Gastroesophageal sphincter (tissue), 3 donors: Measurements from ENCODE around the gene ASPM.

Experiments
- CTCF ChIP-seq, 4 experiments: fragments of 200-600 bp in 2 of 4; fragments of 450-650 bp in 2 of 4; sonication (generic) in 1 of 4; IDR thresholded peaks; one replicate each; pipeline ENCODE4 v1.5.1; 2017 to 2019; ENCODE audit warnings: antibody characterized with exemption in 4 of 4, mild to moderate bottlenecking in 2 of 4, moderate library complexity in 2 of 4
- POLR2AphosphoS5 ChIP-seq: sonication (generic); formaldehyde crosslinking; IDR thresholded peaks from one replicate; pipeline ENCODE4 v1.6.1; 2017; ENCODE audit warnings: antibody characterized with exemption

- TF ChIP-seq CTCF (IDR thresholded peaks at IDR 0.05) = no peak
- TF ChIP-seq POLR2AphosphoS5 = no peak
Measured at GRCh38 chr1:197099444-197099843, 47.0 kb downstream of the ASPM start.
